ENCODE results near the gene C6.
"Not testable (repeated sequence)": the region's sequence is repeated elsewhere in the genome, so short reads cannot be mapped to it uniquely, and the experiment has no call there.

Gene C6

DNA sequence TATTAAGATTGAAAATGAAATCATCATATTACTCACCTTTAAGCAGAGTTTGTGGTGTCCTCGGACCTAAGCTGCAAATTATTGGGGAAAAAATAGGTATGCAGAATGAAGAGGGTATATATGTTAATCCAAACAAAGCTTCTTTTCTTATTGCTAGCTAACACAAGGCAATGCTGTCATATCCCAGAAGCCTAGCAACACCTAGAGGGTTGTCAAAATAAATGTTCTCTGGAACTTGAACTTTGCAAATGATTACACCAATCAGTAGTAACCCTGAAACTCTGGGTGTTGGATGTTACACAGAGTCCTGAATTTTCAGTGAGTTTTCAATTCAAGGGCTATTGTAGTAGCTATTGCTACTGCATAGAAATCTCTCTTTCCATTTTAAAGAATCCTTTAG is at the start of gene C6:
Gene C6, minus strand, starts transcription at position 193 of the 400 bp plus-strand sequence. CDS start 10,302 bp downstream, outside the sequence.
- in situ Hi-C loops (cut with HindIII; ENCODE audit: low sequenced_read_pairs): loop anchor here (5.0 kb wide), 1 partner anchor 44 kb away; no protein-coding TSS in a partner anchor

DNA sequence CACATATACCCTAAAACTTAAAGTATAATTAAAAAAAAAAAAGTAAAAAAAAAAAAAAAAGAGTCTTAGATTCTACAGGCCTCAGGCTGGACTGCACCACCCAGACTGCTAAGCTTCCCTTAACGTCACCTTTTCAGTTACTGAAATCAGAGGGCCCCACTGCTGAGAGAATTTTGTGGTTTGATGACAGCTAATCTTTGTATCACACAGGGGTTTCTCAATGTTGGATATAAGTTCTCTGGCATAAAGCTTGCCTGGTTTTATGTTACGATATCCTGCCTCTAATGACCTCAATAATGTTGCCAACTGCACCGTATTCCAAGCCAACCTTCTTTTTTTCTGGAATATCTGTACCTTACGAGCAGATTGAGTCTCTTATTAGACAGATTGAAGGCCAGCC is 43.1 kb upstream of the C6 start:
- in situ Hi-C loops (cut with HindIII; ENCODE audit: low sequenced_read_pairs): loop anchor here (5.0 kb wide), 1 partner anchor 44 kb away; the partner anchor contains the start of gene C6

DNA sequence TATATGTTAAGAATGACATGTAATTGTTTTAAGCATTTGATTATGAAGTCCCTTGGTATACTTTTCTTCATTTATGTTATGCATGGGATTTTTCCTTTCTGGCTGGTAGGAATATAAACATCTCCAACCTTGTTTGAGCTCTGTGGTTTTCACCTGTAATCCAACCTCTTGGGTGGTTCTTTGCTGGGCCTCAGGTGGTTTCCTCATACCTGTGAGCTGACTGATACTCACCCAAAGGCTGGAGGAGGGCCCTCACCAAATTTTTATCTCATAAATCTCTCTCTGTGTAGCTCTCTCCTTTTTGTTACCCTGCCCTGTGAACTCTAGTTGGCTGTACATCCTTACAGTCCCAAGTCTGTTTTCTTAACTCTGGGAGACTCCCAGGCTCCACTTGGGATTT is 39.8 kb upstream of the C6 start:
- in situ Hi-C loops (cut with HindIII; ENCODE audit: low sequenced_read_pairs): no loop called here

DNA sequence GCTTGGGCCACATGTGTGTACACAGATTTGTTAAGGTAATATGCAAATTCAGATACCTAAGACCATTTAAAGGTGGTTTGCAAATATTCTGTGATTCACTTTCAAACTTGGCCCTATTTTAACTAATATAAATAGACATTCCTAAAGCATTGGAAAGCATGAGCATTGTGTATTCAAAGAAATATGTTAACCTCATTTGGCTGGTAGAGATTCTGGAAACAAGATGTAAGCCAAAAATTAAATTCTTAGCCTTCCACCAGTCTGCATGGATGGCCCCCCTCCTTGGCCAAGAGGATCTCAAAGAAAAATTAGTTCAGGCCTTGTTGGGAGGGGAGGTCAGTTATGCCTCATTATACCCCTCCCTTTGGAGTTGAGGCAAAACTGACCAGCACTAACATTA is 38.7 kb upstream of the C6 start:
- in situ Hi-C loops (cut with HindIII; ENCODE audit: low sequenced_read_pairs): no loop called here

DNA sequence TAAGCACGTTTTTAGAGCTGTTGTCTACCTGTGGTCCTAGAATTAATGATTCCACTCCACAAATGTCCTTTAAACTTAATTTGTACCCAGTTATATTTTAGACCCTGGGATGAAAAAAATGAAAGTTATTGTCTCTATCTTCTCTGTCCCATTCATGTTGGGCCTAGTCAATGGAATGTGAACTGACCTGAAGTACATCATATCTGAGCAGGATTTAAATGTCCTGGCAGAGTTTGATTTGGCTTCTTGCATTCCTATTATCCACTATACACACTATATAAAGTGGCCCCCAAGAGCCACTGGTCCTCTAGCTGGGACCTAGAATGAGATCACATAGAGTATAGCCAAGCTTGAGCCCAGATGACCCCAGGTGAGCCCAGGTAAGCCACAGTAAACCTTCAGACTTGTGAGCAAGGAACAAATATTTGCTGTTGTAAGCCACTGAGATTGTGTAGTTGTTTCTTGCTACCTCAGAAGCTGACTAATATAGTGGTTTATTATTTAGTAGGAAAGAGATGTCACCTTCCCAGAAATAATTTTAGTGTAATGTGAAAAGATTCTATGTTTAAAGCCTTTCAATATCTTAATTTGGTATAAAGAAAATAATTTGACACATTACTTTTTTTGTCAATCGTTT is 37.1 kb upstream of the C6 start:
- in situ Hi-C loops (cut with HindIII; ENCODE audit: low sequenced_read_pairs): no loop called here

DNA sequence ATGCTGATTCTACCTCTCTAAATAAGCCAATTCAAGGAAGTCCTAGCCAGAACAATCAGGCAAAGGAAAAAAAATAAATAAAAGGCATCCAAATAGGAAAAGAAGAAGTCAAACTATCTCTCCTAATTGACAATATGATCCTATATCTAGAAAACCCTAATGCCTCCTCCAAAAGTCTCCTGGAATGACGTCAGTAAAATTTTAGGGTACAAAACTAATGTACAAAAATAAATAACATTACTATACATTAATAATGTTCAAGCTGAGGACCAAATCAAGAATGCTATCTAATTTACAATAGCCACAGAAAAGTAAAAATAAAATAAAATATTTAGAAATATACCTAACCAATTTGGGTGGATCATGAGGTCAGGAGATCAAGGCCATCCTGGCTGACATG is 33.8 kb upstream of the C6 start:
- in situ Hi-C loops (cut with HindIII; ENCODE audit: low sequenced_read_pairs): no loop called here

DNA sequence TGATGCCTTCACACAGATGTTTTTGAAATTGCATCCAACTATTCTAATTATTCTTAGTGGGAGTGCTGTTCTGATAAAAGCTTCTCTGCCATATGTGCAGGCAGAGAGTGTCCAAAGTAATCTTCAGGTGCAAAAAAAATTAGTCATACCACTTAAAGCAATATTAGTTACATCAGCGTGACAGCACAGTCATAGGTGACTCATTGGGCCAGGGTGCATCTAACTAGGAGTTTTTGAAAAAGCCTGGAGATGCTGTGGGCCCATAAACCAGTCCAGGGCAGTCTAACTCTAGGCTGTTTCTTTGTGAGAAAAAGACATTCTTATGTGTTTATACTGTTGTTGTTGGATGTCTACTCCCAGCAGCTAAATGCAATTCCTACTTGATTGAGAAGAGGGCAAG is 33.0 kb upstream of the C6 start:
- in situ Hi-C loops (cut with HindIII; ENCODE audit: low sequenced_read_pairs): no loop called here

DNA sequence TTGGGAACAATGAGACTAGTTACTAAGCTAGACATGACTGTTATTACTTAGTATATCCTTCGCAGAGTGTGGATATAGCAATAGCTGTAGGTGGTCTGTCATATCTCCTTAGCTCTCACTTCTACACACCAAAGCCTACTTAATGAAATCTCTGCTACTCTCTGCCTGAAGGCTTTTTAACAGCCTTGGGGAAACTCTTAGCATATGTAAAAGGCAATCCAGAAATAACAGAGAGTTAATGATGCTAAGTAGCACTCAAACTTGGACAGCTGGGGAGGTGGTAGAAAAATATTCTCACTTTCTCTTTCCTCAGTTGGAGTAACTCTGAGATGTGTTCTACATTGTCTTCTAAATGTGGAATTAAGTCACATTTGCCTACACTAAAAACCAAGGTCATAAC is 30.2 kb upstream of the C6 start:
- in situ Hi-C loops (cut with HindIII; ENCODE audit: low sequenced_read_pairs): no loop called here

DNA sequence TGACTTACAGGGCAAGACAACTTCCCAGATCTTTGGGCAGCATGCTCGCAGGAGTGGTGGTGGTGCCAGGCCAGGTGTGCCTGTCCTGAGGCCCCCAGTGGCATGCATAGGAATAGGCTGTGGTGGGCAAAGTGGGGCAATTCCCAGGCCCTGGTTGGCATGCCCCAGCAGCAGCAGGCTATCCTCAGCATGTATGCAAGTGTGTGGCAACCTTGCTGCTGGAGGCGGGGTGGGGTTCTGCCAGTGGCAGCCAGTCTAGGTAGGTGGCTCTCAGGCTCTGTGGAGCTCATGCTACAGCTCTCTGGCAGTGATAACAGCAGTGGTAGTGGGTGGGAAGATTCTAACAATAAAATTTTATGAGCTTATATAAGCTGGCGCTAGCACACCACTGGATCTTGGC is 27.7 kb upstream of the C6 start:
- in situ Hi-C loops (cut with HindIII; ENCODE audit: low sequenced_read_pairs): no loop called here

DNA sequence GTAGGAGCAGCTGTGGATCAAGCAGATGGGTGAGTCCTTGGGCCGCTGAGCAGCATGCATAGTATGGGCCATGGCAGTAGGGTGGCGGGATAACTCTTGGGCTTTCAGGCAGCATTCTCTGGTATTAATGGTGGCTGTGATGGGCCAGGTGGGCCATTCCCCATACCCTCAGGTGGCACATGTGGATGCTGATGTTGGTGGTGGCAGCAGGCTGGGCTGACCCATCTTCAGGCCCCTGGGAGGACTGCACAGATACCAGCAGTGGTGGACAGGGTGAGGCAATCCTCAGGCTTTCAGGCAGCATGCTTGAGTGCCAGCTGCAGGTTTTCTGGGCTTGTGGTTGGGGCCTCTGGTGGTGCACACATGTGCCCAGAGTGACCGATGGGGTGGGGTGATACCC is 27.1 kb upstream of the C6 start:
- in situ Hi-C loops (cut with HindIII; ENCODE audit: low sequenced_read_pairs): no loop called here

DNA sequence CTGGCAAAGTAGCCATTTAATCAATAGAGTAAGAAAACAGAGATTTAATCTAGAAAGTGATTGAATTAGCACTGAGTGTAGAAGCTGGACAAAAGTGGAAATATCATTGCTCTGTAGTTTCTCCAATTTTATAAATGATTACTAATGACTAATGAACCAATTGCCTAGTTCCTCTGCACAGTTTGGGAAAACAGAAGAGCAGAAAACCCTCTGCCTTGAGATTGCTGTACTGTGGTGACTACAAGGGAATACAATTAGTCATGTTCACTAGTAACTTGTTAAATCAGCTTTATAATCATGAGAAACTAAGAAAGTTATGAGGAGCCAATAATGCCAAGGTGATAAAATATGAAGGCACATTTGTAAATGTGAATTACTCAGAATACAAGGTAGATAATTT is 21.1 kb upstream of the C6 start:
- in situ Hi-C loops (cut with HindIII; ENCODE audit: low sequenced_read_pairs): no loop called here

DNA sequence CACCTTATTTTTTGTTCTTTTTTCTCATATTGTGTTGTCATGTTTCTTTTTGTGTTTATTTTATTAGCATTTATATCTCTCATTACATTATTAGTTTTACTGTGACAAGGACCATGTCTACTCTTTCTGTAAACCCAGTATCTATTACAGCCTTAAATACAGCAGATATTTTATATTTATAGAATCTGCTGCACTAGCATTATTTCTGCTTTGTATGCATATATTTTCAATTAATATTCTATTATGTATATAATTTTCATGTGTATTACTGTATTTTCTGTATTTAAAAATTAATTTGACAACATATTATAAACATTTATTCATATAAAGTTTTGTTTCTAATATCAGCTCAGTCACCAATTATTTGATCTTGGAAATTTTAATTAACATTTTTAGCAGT is 19.5 kb upstream of the C6 start:
- in situ Hi-C loops (cut with HindIII; ENCODE audit: low sequenced_read_pairs): no loop called here

DNA sequence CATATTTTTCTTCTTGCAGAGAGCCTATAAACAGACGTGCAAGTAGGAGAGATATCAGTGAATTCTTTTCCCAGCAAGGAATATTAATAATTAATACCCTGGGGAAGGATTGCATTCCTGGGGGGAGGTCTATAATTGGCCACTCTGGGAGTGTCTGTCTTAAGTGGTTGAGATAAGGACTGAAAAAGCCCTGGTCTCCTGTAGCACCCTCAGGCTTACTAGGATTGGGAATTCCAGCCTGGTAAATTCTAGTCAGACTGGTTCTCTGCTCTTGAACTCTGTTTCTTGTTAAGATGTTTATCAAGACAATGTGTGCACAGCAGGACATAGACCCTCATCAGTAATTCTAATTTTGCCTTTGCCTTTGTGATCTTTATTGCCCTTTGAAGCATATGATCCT is 16.9 kb upstream of the C6 start:
- in situ Hi-C loops (cut with HindIII; ENCODE audit: low sequenced_read_pairs): not testable (repeated sequence)

DNA sequence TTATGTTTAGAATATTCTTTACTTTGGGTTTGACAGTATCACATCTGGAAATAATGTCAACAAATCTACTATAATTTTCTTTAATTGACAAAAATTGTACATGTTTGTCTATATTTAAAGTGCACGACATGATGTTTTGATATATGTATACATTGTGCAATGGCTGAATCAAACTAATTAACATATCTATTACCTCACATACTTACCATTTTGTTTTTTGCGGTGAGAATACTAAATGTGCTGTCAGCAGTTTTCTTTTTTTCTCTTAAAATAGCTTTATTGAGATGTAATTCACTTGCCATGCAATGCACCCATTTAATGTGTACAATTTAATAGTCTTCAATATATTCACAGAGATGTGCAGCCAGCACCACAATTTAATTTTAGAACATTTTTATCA is 10.6 kb upstream of the C6 start:
- in situ Hi-C loops (cut with HindIII; ENCODE audit: low sequenced_read_pairs): no loop called here

DNA sequence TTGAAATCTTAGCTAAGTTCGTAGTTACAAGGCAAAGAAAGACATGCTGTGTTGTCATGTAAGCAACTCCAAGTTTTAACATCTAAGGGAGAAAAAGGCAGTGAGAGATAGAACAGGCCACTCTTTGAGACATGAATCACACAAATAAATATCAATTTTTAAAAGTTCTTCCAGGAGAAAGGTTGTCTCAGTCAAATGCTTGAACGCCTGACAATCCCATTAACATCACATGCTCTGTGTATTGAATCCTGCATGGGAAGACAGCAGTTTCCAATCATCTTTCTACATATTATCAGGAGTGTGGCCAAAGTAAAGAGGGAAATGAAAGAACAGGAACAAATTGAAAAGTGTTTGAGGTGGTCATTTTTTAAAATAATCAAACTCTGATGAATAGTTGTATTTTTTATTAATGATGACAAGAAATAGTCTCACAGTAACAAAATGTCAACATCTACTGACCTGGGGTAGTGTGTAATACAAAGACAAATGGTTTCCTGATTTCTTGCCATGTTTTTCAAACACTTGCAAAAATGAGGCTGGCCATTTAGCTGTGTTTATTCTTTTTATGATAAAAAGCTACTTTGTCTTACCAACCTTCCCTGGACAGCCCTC is 6.4 kb upstream of the C6 start:
- in situ Hi-C loops (cut with HindIII; ENCODE audit: low sequenced_read_pairs): no loop called here

DNA sequence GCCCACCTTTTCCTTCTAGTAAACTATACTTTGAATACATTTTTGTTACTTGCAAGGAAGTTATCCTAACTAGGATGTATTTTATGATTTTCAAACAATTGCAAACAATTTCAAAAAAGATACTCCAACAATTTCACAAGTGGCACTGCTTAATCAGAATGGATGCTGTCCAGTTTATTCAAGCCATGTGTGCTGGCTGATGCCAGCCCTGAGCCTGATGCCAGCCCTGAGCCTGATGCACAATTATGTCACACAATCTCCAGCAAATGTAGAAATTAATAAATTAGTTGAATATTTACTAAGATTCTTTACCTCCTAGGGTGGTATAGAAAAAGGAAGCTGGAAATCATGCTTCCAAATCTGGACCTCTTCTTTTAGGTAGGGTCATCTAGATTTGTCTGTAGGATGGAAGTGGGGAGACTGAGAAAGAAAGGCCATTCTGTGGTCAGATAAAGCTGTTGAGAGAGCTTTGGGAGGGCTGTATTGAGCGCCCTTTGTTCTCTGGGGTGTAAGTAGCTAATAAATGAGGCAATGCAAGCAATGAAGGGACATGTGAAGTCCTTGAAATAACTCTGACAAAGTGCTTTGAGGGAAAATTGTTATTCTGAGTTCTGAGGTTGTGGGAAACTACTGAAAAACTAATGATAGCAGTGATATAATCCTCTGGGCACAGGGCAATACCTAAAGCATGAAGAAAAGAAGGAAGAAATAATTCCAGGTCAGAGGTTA is 5.8 kb upstream of the C6 start:
- in situ Hi-C loops (cut with HindIII; ENCODE audit: low sequenced_read_pairs): no loop called here

DNA sequence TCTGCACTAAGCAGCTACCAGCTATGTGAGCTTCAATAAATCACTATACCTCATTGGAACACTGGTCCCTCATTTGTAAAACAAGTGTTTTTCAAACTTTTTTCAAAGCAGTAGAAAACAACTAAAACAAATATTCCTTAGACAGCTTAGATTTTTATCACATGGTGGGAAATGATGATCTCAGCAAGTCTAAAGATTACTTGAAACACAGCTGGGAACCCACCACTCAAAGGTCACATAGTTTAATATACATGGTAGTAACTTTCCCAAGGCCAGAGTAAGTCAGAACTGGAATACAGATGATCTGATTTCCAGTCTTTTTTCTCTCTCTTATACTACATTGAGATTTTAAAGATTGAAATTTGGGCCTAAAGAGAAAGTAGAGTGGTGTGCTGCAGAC is 850 bp upstream of the C6 start:
- in situ Hi-C loops (cut with HindIII; ENCODE audit: low sequenced_read_pairs): loop anchor here (5.0 kb wide), 1 partner anchor 43 kb away; no protein-coding TSS in a partner anchor

DNA sequence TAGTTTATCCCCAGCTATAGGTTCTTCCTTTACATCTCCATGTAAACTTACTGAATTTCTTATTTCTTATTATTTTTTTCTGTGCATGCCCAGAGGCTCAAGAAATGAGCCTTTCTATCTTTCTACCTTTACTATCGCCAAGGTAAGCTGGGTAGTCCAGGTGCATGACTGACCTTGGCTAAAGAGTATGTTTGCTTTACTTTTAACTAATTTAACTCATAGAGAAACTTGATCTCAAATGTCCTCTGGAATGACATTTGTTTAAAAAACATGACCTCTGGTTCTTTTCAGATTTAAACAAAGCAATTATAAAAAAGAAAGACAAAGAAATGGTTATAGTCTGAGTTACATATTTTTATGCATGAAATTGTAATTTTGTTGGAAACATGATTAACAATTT is 397 bp downstream of the C6 start:
- in situ Hi-C loops (cut with HindIII; ENCODE audit: low sequenced_read_pairs): loop anchor here (5.0 kb wide), 1 partner anchor 44 kb away; no protein-coding TSS in a partner anchor

DNA sequence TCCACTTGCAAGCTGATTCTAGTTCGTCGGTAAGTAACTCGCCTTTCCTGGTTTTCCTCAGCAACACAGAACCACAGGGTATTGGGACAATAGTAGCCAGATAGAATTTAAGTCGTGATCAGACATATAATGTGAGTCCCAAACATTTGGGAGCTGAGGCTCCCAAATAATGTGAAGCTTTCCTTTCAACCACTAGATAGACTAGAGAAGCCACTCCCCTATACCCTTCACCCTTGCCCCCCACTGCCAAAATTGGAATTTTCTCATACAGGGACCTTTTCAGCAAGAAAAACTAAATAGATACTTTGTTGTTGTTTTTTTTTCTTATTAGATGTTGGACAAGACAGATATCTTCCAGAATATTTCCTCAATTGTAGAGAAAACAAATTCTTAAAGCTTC is 1.9 kb downstream of the C6 start:
- in situ Hi-C loops (cut with HindIII; ENCODE audit: low sequenced_read_pairs): loop anchor here (5.0 kb wide), 1 partner anchor 46 kb away; no protein-coding TSS in a partner anchor

DNA sequence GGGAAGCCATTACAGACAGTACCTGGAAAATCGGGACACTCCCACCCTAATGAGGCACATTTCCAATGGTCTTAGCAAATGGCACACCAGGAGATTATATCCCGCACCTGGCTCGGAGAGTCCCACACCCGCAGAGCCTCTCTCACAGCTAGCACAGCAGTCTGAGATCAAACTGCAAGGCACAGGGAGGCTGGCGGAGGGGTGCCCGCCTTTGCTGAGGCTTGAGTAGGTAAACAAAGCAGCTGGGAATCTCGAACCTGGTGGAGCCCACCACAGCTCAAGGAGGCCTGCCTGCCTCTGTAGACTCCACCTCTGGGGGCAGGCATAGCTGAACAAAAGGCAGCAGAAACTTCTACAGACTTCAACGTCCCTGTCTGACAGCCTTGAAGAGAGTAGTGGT is 7.9 kb downstream of the C6 start:
- in situ Hi-C loops (cut with HindIII; ENCODE audit: low sequenced_read_pairs): not testable (repeated sequence)

DNA sequence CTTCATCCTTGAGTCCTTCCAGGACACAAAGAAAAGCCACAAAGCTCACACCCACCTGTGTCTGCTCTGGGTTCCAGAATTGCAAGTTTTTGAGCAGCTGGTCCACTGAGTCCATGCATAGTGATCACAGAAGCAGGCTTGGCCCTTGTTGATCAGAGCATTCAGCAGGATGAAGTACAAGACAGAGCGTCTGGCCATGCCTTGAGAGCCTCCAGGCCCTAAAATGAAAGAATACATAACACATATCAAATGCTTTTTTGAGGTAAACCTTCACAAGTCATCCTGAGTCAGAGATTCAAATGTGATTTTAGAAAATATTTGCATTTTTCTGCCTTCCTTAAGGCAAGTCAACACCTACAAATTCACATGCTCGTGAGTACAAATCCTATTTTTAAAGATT is 10.3 kb downstream of the C6 start:
- in situ Hi-C loops (cut with HindIII; ENCODE audit: low sequenced_read_pairs): no loop called here
